GM19438 (cell line): ENCODE data around the gene TK1.
"Not testable (repeated sequence)": the region's sequence is repeated elsewhere in the genome, so short reads cannot be mapped to it uniquely, and the experiment has no call there.

ENCODE experiments used
- ATAC-seq: cut with Tn5 transposase; IDR thresholded peaks from one replicate; pipeline ENCODE4 v1.9.1; 2021; ENCODE audit warnings: low read depth; ENCODE audit not compliant: unreplicated experiment

The TK1 gene

GRCh38 chr17:78154903-78155811 lies 31.7 kb downstream of the TK1 start:
- ATAC-seq = peak; percentile 45

DNA sequence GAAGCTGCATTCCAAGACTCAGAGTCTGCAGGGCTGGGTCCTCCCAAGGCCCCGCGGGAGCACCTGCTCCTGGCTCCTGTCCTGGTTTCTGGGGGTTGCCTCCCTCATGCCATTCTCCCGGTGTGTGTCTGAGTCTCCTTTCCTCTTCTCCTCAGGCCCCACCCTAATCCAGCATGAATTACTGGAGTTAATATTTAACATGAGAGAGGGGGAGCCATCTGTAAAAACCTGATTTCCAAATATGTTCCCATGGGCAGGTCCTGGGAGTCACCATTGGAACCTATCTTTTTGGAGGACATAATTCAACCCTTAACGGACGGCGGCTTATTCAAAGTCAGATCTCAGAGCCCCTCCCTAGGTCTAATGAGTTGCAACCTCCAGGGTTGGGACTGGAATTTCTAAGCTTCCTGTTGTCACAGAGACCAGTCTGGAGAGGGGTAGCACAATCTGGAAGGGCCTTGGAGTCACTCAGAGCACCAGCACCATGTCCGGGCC lies 35.3 kb downstream of the TK1 start:
- ATAC-seq = no peak

GRCh38 chr17:78148286-78149016 lies 38.4 kb downstream of the TK1 start:
- ATAC-seq = no peak

GRCh38 chr17:78147315-78147998 lies 39.4 kb downstream of the TK1 start:
- ATAC-seq = no peak

- no peak for ATAC-seq
Observed at GRCh38 chr17:78146881-78147280, 40.0 kb downstream of the TK1 start.

DNA sequence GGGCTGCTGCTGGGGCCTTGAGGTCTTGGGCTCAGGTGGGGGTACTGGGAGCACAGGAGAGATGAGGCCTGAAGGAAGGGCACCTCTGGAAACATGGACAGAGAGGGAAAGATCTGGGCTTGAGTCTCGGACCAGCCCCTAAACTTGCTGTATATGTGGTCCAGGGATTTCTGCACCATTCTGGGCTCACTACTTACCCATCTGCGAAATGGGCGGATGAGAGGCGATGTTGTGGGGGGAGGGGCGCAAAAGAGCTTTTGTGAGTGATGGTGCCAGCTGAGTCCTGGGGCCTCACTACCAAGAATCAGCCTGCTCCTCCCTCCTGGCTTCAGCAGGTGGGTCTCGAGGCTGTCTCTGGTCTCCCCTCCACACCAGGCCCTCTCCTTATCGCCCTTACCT lies 40.4 kb downstream of the TK1 start:
- ATAC-seq = no peak

DNA sequence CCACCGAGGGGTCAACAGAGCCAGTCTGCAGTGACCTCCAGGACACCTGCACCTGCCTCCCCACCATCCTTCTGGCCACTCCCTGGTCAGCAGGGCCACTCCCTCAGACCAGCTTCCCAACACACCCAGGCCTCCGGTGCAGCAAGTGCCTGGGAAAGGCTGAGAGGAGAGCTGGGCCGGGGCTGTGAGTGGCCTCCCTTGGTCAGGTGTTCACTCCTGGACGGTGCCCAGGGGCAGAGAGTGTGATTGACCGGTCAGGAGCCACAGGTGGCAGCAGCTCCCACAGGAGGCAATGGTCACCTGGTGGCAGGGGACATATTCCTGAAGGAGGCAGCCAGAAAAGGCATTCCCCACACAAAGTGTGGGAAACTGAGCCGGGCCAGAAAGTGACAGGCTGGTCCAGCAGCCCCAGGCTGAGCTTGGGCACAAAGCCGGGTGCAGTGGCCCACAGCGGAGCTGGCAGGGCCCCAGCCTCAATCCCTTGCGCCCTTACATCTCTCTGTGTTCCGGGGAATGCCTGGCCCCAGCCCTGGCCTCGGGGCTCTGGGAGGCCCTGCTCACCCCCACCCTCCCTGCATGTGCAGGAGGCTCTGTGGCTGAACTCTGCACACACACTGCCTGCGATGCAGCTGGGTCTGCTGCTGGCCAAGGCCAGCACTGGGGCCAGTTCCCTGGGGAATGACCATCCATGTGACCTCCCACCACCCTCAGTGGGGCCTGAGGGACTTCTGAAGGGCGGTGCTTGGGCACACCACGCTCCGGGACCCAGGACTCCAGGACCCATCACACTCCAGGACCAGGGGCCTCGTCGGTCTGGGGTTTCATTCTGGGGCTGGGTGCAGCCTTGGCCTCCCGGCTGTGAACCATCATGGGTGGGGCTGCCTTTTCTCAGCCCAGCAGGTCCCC lies 41.9 kb downstream of the TK1 start:
- ATAC-seq = no peak

DNA sequence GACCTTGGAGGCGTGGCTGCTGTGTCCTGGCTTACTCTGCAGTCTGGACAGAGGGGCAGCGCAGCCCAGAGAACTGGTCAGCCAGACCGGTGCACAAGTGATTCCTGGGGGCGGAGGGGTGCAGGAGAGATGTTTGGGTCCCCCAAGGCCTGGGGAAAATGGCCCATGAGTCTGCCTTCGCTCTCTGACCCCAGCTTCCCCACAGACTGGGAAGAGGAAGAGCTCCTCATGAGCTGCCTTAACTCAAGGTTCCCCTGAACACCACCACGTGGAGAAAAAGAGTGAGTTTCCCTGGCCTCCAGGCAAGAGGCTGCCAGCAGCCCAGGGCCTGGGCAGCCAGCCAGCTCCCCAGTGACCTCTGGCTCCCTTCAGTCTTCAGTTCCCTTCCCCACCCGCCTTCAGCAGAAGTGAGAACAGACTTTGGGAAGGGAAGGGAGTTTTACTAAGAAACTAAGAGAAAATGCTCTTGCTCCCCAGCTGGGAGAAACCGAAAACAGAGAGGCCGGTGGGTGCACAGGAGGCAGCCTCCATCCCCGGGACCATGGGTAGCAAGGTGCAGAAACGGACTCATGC lies 42.6 kb downstream of the TK1 start:
- ATAC-seq = no peak

GRCh38 chr17:78143214-78144146 lies 43.4 kb downstream of the TK1 start:
- no peak for ATAC-seq

GRCh38 chr17:78142119-78142861 lies 44.6 kb downstream of the TK1 start:
- no peak for ATAC-seq

- no peak for ATAC-seq
Observed at GRCh38 chr17:78141437-78142118, 45.3 kb downstream of the TK1 start.

GRCh38 chr17:78140169-78141051 lies 46.4 kb downstream of the TK1 start:
- peak; percentile 66 for ATAC-seq

- ATAC-seq = not testable (repeated sequence)
Observed at GRCh38 chr17:78139861-78140168, 47.0 kb downstream of the TK1 start.

DNA sequence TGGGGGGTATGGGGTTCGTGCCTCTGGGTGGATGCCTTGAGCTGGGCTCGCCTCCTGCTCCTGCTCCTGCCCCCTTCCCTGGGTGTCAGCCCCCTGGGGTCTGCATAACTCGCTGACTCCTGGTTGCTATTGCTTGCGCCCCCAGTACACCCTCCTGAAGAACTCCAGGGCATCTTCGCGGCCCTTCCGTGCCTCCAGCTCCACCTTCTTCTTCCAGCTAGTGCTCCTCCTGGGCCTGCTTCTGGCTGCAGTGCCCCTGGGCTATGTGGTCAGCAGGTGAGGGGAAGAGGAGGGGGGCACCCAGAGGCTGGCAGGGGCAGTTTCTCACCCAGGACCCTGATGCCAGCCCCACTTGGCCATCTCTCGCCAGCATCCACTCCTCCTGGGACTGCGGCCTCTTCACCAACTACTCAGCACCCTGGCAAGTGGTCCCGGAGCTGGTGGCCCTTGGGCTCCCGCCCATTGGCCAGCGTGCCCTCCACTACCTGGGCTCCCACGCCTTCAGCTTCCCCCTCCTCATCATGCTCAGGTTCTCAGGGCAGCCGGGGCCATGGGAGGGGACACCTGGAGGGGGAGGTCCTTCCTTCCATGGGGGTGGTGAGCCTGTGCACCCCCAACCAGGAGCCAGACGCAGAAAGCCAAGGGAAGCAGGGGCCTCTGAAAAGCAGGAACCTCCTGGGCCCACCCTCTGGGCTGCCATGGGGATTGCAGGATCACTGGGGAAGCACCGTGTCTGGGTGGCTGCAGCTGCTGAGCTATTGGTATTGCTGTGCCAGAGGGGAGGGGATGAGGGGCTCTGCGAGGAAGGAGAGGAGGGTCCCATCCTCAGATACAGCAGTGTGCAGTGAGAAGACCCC lies 48.4 kb downstream of the TK1 start:
- ATAC-seq = no peak

GRCh38 chr17:78137392-78138203 lies 49.3 kb downstream of the TK1 start:
- ATAC-seq = no peak
